Activated T-helper 1 cell treated with anti-CD3 and anti-CD28 coated beads, Interleukin-12 subunit alpha, Interleukin-12 subunit beta, Interleukin-2, Interleukin-4 antibody, amounts not matched to agents 30 ng/mL and 10 ng/mL and 1 ng/mL, durations not matched to agents 14 hours and 24 hours and 36 hours (primary cell): ENCODE data around the gene MYLK4. TPM values are rescaled to one million over a fixed set of nuclear protein-coding genes. Genes with fewer than 3 reads are reported as not detected.

ENCODE experiments used
- DNase-seq: peaks from one replicate; pipeline ENCODE4 v3.0.0; 2021; ENCODE audit warnings: low spot score
- H3K27ac Mint-ChIP-seq: one replicate; pipeline ENCODE4 v1.8.0; 2021; ENCODE audit warnings: mild to moderate bottlenecking, mixed read lengths
- H3K27me3 Mint-ChIP-seq: one replicate; pipeline ENCODE4 v1.8.0; 2022; ENCODE audit warnings: mild to moderate bottlenecking, moderate library complexity, mixed read lengths; ENCODE audit not compliant: insufficient read depth
- H3K36me3 Mint-ChIP-seq: one replicate; pipeline ENCODE4 v1.8.0; 2021; ENCODE audit warnings: low read depth, mixed read lengths
- H3K4me1 Mint-ChIP-seq: one replicate; pipeline ENCODE4 v1.8.0; 2021; ENCODE audit warnings: low read depth, mixed read lengths
- H3K4me3 Mint-ChIP-seq: one replicate; pipeline ENCODE4 v1.8.0; 2021; ENCODE audit warnings: mild to moderate bottlenecking, moderate library complexity, mixed read lengths
- H3K9me3 Mint-ChIP-seq: one replicate; pipeline ENCODE4 v1.8.0; 2021; ENCODE audit warnings: mixed read lengths
- intact Hi-C: fragments of 100-400 bp; cut with micrococcal nuclease; formaldehyde crosslinking; loops from one replicate; pipeline ENCODE4 v1.15.1; 2024
- total RNA-seq: library from RNA; stranded (reverse); gene quantifications from 2 replicates; pipeline ENCODE4 v1.2.3, GENCODE V29; 2022

Gene MYLK4
- total RNA-seq, 1 donor from 2014 or later: 0.10 TPM

- peaks cover 6% of the 10 kb centered on the region for H3K9me3 Mint-ChIP-seq
- no peaks in the 10 kb centered on the region for H3K4me1 Mint-ChIP-seq
- intact Hi-C loops: no loop called here
- no peak overlapping the region for H3K4me3 Mint-ChIP-seq
- H3K27ac Mint-ChIP-seq: no peak overlapping the region
- H3K27me3 Mint-ChIP-seq: peaks cover 56% of the 10 kb centered on the region
- DNase-seq: no peak
- no peaks in the 10 kb centered on the region for H3K36me3 Mint-ChIP-seq
Measured at GRCh38 chr6:2614846-2615245, 135.9 kb downstream of the MYLK4 start.

- intact Hi-C loops: no loop called here
- Mint-ChIP-seq H3K4me3 (no peak overlapping the region), H3K27ac (no peak overlapping the region), H3K4me1 (no peaks in the 10 kb centered on the region), H3K27me3 (peaks cover 49% of the 10 kb centered on the region), H3K9me3 (peaks cover 6% of the 10 kb centered on the region), H3K36me3 (no peaks in the 10 kb centered on the region)
- DNase-seq: no peak
Measured at GRCh38 chr6:2614155-2614554, 136.6 kb downstream of the MYLK4 start.

Other genes starting within 250 kb of the MYLK4 start
- gene WRNIP1, start 14.5 kb upstream of the MYLK4 start, total RNA-seq: 47.5 and 51.3 TPM in 2 replicates
- 79.5 and 80.1 TPM in 2 replicates for gene SERPINB1, start 90.9 kb upstream of the MYLK4 start, total RNA-seq
- gene SERPINB9, start 152.4 kb upstream of the MYLK4 start, total RNA-seq: 86.8 and 87.2 TPM in 2 replicates
- 33.7 and 34.9 TPM in 2 replicates for gene SERPINB6, start 220.6 kb upstream of the MYLK4 start, total RNA-seq
- gene NQO2, start 249.0 kb upstream of the MYLK4 start, total RNA-seq: 30.2 and 34.8 TPM in 2 replicates